GM21367 (cell line): ENCODE results near the gene TRAF4.
A peak's percentile ranks its signal among the peaks of the same experiment; 100 is the strongest.

Experiments used
- ATAC-seq: cut with Tn5 transposase; IDR thresholded peaks from one replicate; pipeline ENCODE4 v1.9.1; 2021; ENCODE audit not compliant: unreplicated experiment

TRAF4 gene

GRCh38 chr17:28745786-28746411 lies 2.1 kb downstream of the TRAF4 start:
- ATAC-seq: no peak

GRCh38 chr17:28746611-28747050 lies 2.8 kb downstream of the TRAF4 start:
- ATAC-seq: no peak

GRCh38 chr17:28747051-28747691 lies 3.4 kb downstream of the TRAF4 start:
- no peak for ATAC-seq

- no peak for ATAC-seq
Measured at GRCh38 chr17:28747801-28748750, 4.3 kb downstream of the TRAF4 start.

- ATAC-seq: no peak
Measured at GRCh38 chr17:28748852-28749515, 5.2 kb downstream of the TRAF4 start.

GRCh38 chr17:28749516-28750177 lies 5.8 kb downstream of the TRAF4 start:
- ATAC-seq: no peak

GRCh38 chr17:28750178-28751047 lies 6.6 kb downstream of the TRAF4 start:
- ATAC-seq: peak; percentile 52

- ATAC-seq: no peak
Measured at GRCh38 chr17:28751600-28752366, 8.0 kb downstream of the TRAF4 start.

GRCh38 chr17:28755486-28755885 lies 11.7 kb downstream of the TRAF4 start:
- ATAC-seq: no peak

GRCh38 chr17:28756049-28756804 lies 12.4 kb downstream of the TRAF4 start:
- no peak for ATAC-seq

GRCh38 chr17:28758411-28759121 lies 14.8 kb downstream of the TRAF4 start:
- no peak for ATAC-seq

- ATAC-seq: no peak
Measured at GRCh38 chr17:28759256-28759865, 15.6 kb downstream of the TRAF4 start.

- no peak for ATAC-seq
Measured at GRCh38 chr17:28760601-28761562, 17.1 kb downstream of the TRAF4 start.

- no peak for ATAC-seq
Measured at GRCh38 chr17:28763137-28763799, 19.5 kb downstream of the TRAF4 start.

- no peak for ATAC-seq
Measured at GRCh38 chr17:28763804-28764266, 20.0 kb downstream of the TRAF4 start.
